Stimulated activated CD8-positive, alpha-beta memory T cell treated with anti-CD3 and anti-CD28 coated beads, Interleukin-12 subunit alpha, Interleukin-12 subunit beta, amount 100 ng/mL, for 24 hours (primary cell): Measurements from ENCODE around the gene LTBP3.
"Not testable (repeated sequence)": the region's sequence is repeated elsewhere in the genome, so short reads cannot be mapped to it uniquely, and the experiment has no call there.

Source experiments
- DNase-seq: peaks from one replicate; pipeline ENCODE4 v3.0.0-alpha.2; 2020; ENCODE audit errors: extremely low read depth

LTBP3 gene

GRCh38 chr11:65571940-65572339, 13.8 kb upstream of the LTBP3 start:
- DNase-seq = no peak

GRCh38 chr11:65571420-65571819, 13.3 kb upstream of the LTBP3 start:
- no peak for DNase-seq

- peak; percentile 99 for DNase-seq
Observed at GRCh38 chr11:65569973-65570918, 12.1 kb upstream of the LTBP3 start, which contains the start of gene ZNRD2. ZNRD2 (plus strand) TSS chr11:65570477; CDS start chr11:65570492, 15 bp downstream.

- no peak for DNase-seq
Observed at GRCh38 chr11:65569164-65569972, 11.2 kb upstream of the LTBP3 start.

- no peak for DNase-seq
Observed at GRCh38 chr11:65565624-65566453, 7.7 kb upstream of the LTBP3 start.

- not testable (repeated sequence) for DNase-seq
Observed at GRCh38 chr11:65564879-65565559, 6.9 kb upstream of the LTBP3 start.

- no peak for DNase-seq
Observed at GRCh38 chr11:65563601-65564000, 5.4 kb upstream of the LTBP3 start.

GRCh38 chr11:65562788-65563187, 4.6 kb upstream of the LTBP3 start:
- no peak for DNase-seq

GRCh38 chr11:65562020-65562419, 3.9 kb upstream of the LTBP3 start:
- no peak for DNase-seq

- no peak for DNase-seq
Observed at GRCh38 chr11:65560555-65561418, 2.6 kb upstream of the LTBP3 start.

GRCh38 chr11:65559951-65560537, 1.9 kb upstream of the LTBP3 start:
- no peak for DNase-seq

GRCh38 chr11:65559535-65559934, 1.4 kb upstream of the LTBP3 start:
- DNase-seq = no peak

- DNase-seq = no peak
Observed at GRCh38 chr11:65558930-65559509, 861 bp upstream of the LTBP3 start.

GRCh38 chr11:65557280-65558001, 718 bp downstream of the LTBP3 start:
- no peak for DNase-seq

- DNase-seq = no peak
Observed at GRCh38 chr11:65556470-65557279, 1.5 kb downstream of the LTBP3 start.

- no peak for DNase-seq
Observed at GRCh38 chr11:65555693-65556231, 2.4 kb downstream of the LTBP3 start.

GRCh38 chr11:65554842-65555430, 3.2 kb downstream of the LTBP3 start:
- no peak for DNase-seq
